Common myeloid progenitor, CD34-positive (primary cell): Measurements from ENCODE around the gene EPHB1.
"Not testable (repeated sequence)": the region's sequence is repeated elsewhere in the genome, so short reads cannot be mapped to it uniquely, and the experiment has no call there.

Source experiments
- CTCF ChIA-PET: fragments of 350-600 bp; sonication (Branson Sonifier 250); formaldehyde crosslinking; loops from one replicate; lab custom pipeline; 2021; ENCODE audit warnings: antibody characterized with exemption; lab: Charles Lee
- POLR2A ChIA-PET: fragments of 350-600 bp; sonication (Branson Sonifier 250); formaldehyde crosslinking; loops from one replicate; lab custom pipeline; 2021; ENCODE audit warnings: antibody characterized with exemption; lab: Charles Lee
- DNase-seq, 3 donors: peaks; one replicate each; pipeline versions ENCODE4 v3.0.0 to v3.0.0-alpha.2; 2013
- H3K27ac ChIP-seq, 2 experiments: 1 replicate in 1 of 2; 2 replicates in 1 of 2; pipeline ENCODE4 v1.7.0; 2013; ENCODE audit warnings: inconsistent platforms in 2 of 2, low read length in 2 of 2, mild to moderate bottlenecking in 2 of 2, low read depth in 1 of 2, moderate library complexity in 1 of 2; ENCODE audit not compliant: severe bottlenecking in 2 of 2, insufficient read depth in 1 of 2, poor library complexity in 1 of 2
- H3K27me3 ChIP-seq, 5 experiments: replicated peaks in 2 of 5; 1 replicate in 3 of 5; 2 replicates in 2 of 5; pipeline versions ENCODE4 v1.6.1 to v1.7.0; 2013; ENCODE audit warnings: low read length in 4 of 5, mild to moderate bottlenecking in 2 of 5, moderate library complexity in 2 of 5, inconsistent platforms in 1 of 5; ENCODE audit not compliant: insufficient read depth in 5 of 5, control insufficient read depth in 4 of 5
- H3K36me3 ChIP-seq, 4 experiments: 1 replicate in 2 of 4; 2 replicates in 2 of 4; pipeline versions ENCODE4 v1.6.1 to v1.7.0; 2013; ENCODE audit warnings: low read length in 3 of 4, control low read depth in 1 of 4, mild to moderate bottlenecking in 1 of 4; ENCODE audit not compliant: control insufficient read depth in 4 of 4, insufficient read depth in 4 of 4
- H3K4me1 ChIP-seq, 4 experiments: 1 replicate in 3 of 4; 2 replicates in 1 of 4; pipeline versions ENCODE4 v1.6.1 to v1.7.1; 2013; ENCODE audit warnings: low read length in 3 of 4, mild to moderate bottlenecking in 3 of 4, control low read depth in 1 of 4, inconsistent platforms in 1 of 4, moderate library complexity in 1 of 4; ENCODE audit not compliant: control insufficient read depth in 4 of 4, insufficient read depth in 4 of 4; ENCODE audit errors: control extremely low read depth in 1 of 4
- H3K4me3 ChIP-seq, 7 experiments: 1 replicate in 4 of 7; 2 replicates in 3 of 7; pipeline versions ENCODE4 v1.5.1 to v1.7.0; 2013; ENCODE audit warnings: mild to moderate bottlenecking in 7 of 7, low read length in 6 of 7, moderate library complexity in 6 of 7, inconsistent platforms in 2 of 7, low read depth in 2 of 7, control low read depth in 1 of 7; ENCODE audit not compliant: insufficient read depth in 4 of 7, control insufficient read depth in 1 of 7; ENCODE audit errors: extremely low read depth in 1 of 7
- H3K9me3 ChIP-seq, 5 experiments: 1 replicate in 4 of 5; 2 replicates in 1 of 5; pipeline versions ENCODE4 v1.6.1 to v1.7.1; 2013; ENCODE audit warnings: low read length in 4 of 5, mild to moderate bottlenecking in 2 of 5, inconsistent platforms in 1 of 5, low read depth in 1 of 5, moderate library complexity in 1 of 5; ENCODE audit not compliant: control insufficient read depth in 4 of 5, insufficient read depth in 2 of 5; ENCODE audit errors: control extremely low read depth in 1 of 5
- WGBS: methylation state at CpG from one replicate; pipeline ENCODE4 v1.1.5; 2013; ENCODE audit not compliant: insufficient coverage; 5-methylcytosine and 5-hydroxymethylcytosine counted together

The EPHB1 gene

GRCh38 chr3:134965865-134966481 lies 170.9 kb downstream of the EPHB1 start:
- H3K27me3 ChIP-seq, result peaks cover 0 to 2% (median 0%) of the 10 kb centered on the region in 5 experiments
- no peak overlapping the region for H3K27ac ChIP-seq
- POLR2A ChIA-PET, result no interaction called here
- H3K36me3 ChIP-seq, result no peaks in the 10 kb centered on the region
- H3K9me3 ChIP-seq, result peaks cover 0 to 5% (median 0%) of the 10 kb centered on the region in 5 experiments
- no peak for DNase-seq
- WGBS, result 80% methylated on average over 2 of the region's 3 CpGs
- H3K4me3 ChIP-seq, result no peak overlapping the region
- H3K4me1 ChIP-seq, result no peaks in the 10 kb centered on the region
- CTCF ChIA-PET, result interaction anchor here (0.8 kb wide), 1 partner anchor 16 kb away, joined by 3 read pairs; no protein-coding TSS in a partner anchor

DNA sequence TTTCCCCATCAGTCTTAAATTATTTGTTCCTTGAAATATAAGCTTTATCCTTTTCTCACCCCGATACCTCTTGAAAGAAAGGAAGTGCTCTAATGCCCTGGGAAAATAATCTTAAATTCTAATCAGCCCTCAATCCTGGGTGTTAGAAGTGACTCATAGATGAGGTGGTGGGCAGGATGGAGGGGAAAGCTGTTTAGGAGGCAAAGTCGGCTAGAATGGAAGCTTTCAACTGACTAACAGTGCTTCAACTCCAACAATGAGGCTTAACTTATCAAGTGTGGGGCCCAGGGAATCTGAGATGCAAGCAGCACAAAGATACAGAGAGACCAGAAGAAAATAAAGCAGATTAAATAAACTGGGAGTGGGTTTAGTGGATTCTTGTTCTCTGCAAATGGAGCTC lies 175.8 kb downstream of the EPHB1 start:
- DNase-seq, result no peak
- Histone ChIP-seq H3K9me3 (peaks cover 0 to 5% (median 0%) of the 10 kb centered on the region in 5 experiments), H3K27ac (no peak overlapping the region), H3K36me3 (no peaks in the 10 kb centered on the region), H3K4me3 (no peak overlapping the region), H3K27me3 (no peaks in the 10 kb centered on the region), H3K4me1 (no peaks in the 10 kb centered on the region)
- ChIA-PET POLR2A (no interaction called here), CTCF (no interaction called here)
- WGBS, result 83% methylated on average over 1 of the region's 2 CpGs

- H3K4me1 ChIP-seq, result no peaks in the 10 kb centered on the region
- no peak overlapping the region for H3K4me3 ChIP-seq
These were observed 176.2 kb downstream of the EPHB1 start for GRCh38 chr3:134971306-134971705.

DNA sequence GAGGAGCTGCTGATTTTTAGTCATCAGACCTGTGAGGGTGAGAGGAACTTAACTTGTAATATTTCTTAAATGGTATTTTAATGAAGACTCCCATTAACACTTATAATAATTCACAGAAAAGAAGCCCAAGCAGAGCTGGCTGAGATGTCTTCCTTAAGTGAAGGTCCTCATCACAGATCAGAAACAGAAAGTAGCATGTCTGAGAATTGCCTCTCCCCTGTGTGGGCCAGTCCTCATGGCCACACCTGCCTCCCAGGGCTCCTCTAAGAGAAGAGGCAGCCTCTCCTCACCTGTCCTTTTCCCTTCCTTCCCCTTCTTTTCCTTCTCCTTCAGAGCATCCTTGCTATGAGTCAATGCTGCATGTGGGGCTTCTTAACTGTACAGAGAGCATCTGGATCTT lies 176.8 kb downstream of the EPHB1 start:
- H3K27ac ChIP-seq, H3K4me3 ChIP-seq, H3K9me3 ChIP-seq, CTCF ChIA-PET, DNase-seq, H3K4me1 ChIP-seq, H3K36me3 ChIP-seq, POLR2A ChIA-PET, H3K27me3 ChIP-seq: not testable (repeated sequence)

More at GRCh38 chr3:134971306-134971705, 176.2 kb downstream of the EPHB1 start:
- H3K27me3 ChIP-seq, result no peaks in the 10 kb centered on the region
- no peak for DNase-seq
- H3K36me3 ChIP-seq, result no peaks in the 10 kb centered on the region
- H3K27ac ChIP-seq, result no peak overlapping the region
- peaks cover 0 to 5% (median 0%) of the 10 kb centered on the region in 5 experiments for H3K9me3 ChIP-seq
- WGBS, result 100% methylated on average over 2 of the region's 3 CpGs
- ChIA-PET POLR2A (no interaction called here), CTCF (no interaction called here)

DNA sequence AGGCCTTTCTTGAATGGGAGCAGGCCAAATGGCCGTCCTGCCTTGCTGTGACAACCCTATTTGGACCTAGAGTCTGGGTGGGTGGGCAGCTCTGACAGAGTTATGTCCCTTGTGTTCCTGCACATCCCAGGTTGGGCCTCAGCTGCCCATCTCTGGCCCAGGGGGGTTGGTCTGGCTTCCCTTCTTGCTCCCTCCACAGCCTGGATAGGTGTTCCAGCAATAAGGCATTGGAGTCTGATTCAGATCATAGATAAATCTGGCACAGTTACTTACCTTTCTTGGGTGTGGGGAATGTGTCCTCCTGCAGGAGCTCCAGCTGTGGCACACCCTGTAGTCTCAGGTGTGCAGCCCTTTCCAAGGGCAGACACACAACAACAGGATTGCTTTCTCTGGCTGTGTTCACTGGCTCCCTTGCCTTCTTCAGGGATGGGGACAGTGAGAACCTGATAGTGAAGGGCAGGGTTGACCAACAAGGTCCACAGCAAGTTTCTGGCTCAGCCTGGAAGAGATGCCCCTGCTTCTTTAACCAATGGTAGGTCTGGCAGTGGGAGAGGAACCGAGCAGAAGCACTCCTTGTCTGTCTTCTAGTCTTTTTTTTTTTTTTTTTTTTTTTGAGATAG lies 177.9 kb downstream of the EPHB1 start:
- no CpG with 5 or more reads among the region's 2 CpGs for WGBS

GRCh38 chr3:134974624-134975023 lies 179.6 kb downstream of the EPHB1 start:
- no peaks in the 10 kb centered on the region for H3K4me1 ChIP-seq
- ChIA-PET POLR2A (no interaction called here), CTCF (no interaction called here)
- no peak overlapping the region for H3K4me3 ChIP-seq
- no peaks in the 10 kb centered on the region for H3K9me3 ChIP-seq
- DNase-seq, result no peak
- H3K27me3 ChIP-seq, result no peaks in the 10 kb centered on the region
- H3K36me3 ChIP-seq, result no peaks in the 10 kb centered on the region
- 29% methylated on average over 3 of the region's 3 CpGs for WGBS
- H3K27ac ChIP-seq, result no peak overlapping the region

More for the DNA sequence above, 177.9 kb downstream of the EPHB1 start:
- POLR2A ChIA-PET, result no interaction called here
- Histone ChIP-seq H3K27ac (no peak overlapping the region), H3K4me1 (no peaks in the 10 kb centered on the region), H3K4me3 (no peak overlapping the region), H3K27me3 (no peaks in the 10 kb centered on the region), H3K9me3 (peaks cover 0 to 5% (median 0%) of the 10 kb centered on the region in 5 experiments), H3K36me3 (no peaks in the 10 kb centered on the region)
- CTCF ChIA-PET, result no interaction called here
- no peak for DNase-seq

- Histone ChIP-seq H3K36me3 (no peaks in the 10 kb centered on the region), H3K4me1 (no peaks in the 10 kb centered on the region), H3K4me3 (no peak overlapping the region), H3K27me3 (no peaks in the 10 kb centered on the region), H3K9me3 (no peaks in the 10 kb centered on the region), H3K27ac (no peak overlapping the region)
- DNase-seq, result no peak
- WGBS, result no CpG with 5 or more reads among the region's 3 CpGs
- CTCF ChIA-PET, result no interaction called here
- POLR2A ChIA-PET, result no interaction called here
These were observed 181.9 kb downstream of the EPHB1 start for GRCh38 chr3:134976948-134977347.
